Activated T-cell treated with anti-CD3 and anti-CD28 coated beads for 48 hours (primary cell): ENCODE data around the gene ABCA7.
A peak's percentile ranks its signal among the peaks of the same experiment; 100 is the strongest.

ENCODE experiments used
- DNase-seq: peaks from one replicate; pipeline ENCODE4 v3.0.0-alpha.2; 2020; ENCODE audit warnings: low read depth

The ABCA7 gene

DNA sequence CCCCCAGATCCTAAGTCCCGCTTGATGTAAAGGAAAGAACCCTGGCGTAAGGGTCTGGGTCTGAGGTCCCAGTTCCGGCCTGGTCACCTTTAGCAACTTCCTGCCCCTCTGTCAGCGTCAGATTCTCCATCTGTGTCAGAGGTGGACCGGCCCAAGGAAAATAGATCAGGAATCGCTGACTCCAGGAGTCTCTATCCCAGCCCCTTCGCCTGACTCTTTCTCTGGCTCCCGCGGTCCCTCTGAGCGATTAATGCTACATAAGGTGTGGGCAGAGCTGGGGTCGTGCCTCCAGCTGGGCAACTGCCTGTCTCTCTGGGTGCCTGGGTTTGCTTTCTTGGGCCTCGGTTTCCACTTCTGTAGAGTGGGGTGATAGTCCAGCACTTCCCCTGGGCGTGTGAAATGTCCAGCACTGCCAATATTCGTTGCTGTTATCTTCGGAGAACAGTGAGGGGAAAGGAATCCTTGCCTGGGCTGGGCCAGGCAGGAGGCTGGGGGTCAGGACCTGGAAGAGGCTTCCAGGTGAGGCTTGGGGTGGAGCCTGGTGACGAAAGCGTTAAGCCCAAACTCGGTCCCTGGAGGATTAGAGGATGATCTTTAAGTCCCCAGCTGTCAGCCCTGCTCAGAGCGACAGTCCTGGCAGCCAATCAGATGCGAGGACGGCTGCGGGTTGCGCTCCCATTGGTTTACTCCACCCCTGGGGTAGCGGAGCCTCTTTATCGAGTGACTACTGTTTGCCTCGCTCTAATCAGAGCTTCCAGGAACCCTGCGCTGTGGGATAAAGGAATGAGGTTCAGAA, 767 bp downstream of the ABCA7 start:
- peak; percentile 88 for DNase-seq

GRCh38 chr19:1041272-1041834, 1.4 kb downstream of the ABCA7 start:
- no peak for DNase-seq

DNA sequence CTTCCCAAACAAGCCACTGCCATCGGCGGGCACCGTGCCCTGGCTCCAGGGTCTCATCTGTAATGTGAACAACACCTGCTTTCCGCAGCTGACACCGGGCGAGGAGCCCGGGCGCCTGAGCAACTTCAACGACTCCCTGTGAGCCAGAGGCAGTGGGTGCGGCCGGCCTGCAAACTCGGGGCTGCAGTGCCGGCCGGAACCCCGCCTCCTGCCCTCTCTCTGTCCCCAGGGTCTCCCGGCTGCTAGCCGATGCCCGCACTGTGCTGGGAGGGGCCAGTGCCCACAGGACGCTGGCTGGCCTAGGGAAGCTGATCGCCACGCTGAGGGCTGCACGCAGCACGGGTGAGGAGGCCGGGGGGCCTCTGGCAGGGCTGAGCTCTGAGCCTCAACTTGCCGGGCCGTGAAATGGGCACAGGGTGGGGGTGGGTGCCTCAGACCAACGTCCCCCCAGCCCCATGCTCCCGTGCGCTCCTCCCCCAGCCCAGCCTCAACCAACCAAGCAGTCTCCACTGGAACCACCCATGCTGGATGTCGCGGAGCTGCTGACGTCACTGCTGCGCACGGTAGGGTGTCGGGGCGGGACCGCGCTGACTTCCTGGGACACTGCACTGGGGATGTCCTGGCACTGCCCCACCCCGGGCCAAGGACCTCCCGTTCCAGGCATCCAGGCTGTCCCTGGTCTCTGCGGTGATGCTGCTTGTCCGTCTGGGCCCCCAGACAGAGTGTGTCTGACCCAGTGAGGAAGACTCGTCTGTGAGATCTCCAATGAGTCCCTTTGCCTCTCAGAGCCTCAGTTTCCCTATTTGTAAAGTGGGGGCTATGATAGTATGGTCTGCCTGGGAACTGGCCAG, 2.2 kb downstream of the ABCA7 start:
- no peak for DNase-seq

- no peak for DNase-seq
Measured at GRCh38 chr19:1042689-1043511, 3.0 kb downstream of the ABCA7 start.

DNA sequence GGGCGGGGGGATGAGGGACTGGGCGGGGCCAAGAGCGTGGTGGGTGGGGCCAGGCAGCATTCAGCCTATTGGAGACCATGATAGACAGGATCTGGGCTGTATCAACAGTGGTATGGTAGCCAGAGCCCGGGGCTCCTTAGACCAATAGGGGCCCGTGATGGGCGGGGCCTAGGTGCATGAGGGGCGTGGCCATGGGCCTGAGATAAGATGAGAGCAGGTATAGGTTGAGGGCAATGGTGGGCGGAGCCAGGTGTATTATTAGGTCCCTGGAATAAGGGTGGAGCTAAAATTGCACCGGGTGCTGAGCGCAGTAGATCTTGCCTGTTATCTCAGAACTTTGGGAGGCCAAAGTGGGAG, 5.3 kb downstream of the ABCA7 start:
- peak; percentile 77 for DNase-seq

DNA sequence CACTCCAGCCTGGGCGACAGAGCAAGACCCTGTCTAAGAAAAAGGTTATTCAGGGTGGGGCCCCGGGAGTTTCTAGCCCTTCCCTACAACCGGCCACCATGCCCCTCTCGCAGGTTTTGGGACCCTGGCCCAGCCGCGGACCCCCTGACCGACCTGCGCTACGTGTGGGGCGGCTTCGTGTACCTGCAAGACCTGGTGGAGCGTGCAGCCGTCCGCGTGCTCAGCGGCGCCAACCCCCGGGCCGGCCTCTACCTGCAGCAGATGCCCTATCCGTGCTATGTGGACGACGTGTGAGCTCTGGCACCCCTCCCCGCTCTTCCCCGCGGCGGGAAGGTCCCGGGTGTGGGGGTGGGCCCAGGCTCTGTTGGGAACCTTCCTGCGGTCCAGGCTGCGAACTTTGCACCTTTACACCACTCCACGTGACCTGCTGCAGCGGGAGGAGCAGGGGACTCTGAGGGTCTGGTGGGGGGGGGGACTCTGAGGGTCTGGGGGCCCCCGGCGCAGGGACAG, 6.3 kb downstream of the ABCA7 start:
- no peak for DNase-seq

DNA sequence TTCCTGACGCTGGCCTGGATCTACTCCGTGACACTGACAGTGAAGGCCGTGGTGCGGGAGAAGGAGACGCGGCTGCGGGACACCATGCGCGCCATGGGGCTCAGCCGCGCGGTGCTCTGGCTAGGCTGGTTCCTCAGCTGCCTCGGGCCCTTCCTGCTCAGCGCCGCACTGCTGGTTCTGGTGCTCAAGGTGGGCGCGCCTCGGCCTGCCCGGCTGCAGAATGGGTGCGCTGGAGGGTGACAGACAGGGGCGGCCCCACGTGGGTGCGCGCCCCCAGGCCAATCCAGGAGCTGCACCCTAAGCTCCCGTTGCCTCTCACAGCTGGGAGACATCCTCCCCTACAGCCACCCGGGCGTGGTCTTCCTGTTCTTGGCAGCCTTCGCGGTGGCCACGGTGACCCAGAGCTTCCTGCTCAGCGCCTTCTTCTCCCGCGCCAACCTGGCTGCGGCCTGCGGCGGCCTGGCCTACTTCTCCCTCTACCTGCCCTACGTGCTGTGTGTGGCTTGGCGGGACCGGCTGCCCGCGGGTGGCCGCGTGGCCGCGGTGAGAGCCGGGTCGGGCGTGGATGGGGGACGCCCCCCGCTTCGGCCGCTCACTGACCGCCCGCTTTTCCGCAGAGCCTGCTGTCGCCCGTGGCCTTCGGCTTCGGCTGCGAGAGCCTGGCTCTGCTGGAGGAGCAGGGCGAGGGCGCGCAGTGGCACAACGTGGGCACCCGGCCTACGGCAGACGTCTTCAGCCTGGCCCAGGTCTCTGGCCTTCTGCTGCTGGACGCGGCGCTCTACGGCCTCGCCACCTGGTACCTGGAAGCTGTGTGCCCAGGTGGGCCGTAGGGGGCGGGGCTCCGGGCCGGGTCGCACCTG, 7.2 kb downstream of the ABCA7 start:
- DNase-seq, result no peak

- no peak for DNase-seq
Measured at GRCh38 chr19:1047696-1048147, 7.8 kb downstream of the ABCA7 start.

DNA sequence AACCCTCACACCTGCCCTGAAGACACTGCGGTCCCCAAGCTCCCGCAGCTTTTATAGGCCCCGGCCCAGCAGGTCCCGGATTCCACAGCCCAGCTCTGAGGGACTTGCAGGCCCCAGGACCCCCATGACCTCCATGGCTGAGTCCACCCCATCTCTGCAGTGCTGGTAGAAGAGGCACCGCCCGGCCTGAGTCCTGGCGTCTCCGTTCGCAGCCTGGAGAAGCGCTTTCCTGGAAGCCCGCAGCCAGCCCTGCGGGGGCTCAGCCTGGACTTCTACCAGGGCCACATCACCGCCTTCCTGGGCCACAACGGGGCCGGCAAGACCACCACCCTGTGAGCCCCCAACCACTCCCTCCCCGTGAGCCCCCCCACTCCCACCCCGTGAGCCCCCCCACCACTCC, 9.2 kb downstream of the ABCA7 start:
- no peak for DNase-seq

- DNase-seq, result no peak
Measured at GRCh38 chr19:1049800-1050199, 9.9 kb downstream of the ABCA7 start.

DNA sequence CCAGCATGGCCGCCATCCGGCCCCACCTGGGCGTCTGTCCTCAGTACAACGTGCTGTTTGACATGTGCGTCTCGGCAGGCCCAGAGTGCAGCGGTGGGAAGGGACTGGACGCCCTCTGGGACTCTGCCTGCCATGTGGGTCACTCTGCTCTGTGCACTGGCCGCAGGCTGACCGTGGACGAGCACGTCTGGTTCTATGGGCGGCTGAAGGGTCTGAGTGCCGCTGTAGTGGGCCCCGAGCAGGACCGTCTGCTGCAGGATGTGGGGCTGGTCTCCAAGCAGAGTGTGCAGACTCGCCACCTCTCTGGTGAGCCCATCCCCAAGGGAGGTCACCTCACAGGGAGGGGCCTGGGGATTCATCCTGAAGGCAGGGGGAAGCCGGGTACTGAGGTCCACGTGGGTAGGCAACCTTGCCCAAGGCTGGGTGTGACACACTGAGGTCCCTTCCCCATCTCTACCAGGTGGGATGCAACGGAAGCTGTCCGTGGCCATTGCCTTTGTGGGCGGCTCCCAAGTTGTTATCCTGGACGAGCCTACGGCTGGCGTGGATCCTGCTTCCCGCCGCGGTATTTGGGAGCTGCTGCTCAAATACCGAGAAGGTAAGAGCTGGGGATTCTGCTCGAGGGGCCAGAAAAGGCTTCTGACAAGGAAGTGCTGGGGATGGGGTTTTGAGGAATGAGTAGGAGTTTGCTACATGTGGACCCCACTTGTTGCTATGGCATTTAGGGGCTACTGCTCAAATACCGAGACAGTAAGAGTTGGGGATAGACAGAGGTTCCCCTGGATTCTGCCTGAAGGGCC, 11.3 kb downstream of the ABCA7 start:
- DNase-seq, result no peak

GRCh38 chr19:1051791-1052190, 11.9 kb downstream of the ABCA7 start:
- DNase-seq, result no peak

- no peak for DNase-seq
Measured at GRCh38 chr19:1052349-1052975, 12.6 kb downstream of the ABCA7 start.

GRCh38 chr19:1053176-1054101, 13.5 kb downstream of the ABCA7 start:
- no peak for DNase-seq

- no peak for DNase-seq
Measured at GRCh38 chr19:1054102-1055027, 14.5 kb downstream of the ABCA7 start.

DNA sequence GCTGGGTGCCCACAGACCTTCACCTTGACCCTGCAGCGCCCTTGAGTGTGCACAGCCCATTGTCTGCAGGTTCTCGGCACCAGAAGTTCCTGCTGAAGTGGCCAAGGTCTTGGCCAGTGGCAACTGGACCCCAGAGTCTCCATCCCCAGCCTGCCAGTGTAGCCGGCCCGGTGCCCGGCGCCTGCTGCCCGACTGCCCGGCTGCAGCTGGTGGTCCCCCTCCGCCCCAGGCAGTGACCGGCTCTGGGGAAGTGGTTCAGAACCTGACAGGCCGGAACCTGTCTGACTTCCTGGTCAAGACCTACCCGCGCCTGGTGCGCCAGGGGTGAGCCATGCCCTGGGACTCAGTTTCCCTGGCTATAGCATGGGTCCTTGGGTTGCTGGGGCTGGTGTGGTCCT, 15.1 kb downstream of the ABCA7 start:
- no peak for DNase-seq

DNA sequence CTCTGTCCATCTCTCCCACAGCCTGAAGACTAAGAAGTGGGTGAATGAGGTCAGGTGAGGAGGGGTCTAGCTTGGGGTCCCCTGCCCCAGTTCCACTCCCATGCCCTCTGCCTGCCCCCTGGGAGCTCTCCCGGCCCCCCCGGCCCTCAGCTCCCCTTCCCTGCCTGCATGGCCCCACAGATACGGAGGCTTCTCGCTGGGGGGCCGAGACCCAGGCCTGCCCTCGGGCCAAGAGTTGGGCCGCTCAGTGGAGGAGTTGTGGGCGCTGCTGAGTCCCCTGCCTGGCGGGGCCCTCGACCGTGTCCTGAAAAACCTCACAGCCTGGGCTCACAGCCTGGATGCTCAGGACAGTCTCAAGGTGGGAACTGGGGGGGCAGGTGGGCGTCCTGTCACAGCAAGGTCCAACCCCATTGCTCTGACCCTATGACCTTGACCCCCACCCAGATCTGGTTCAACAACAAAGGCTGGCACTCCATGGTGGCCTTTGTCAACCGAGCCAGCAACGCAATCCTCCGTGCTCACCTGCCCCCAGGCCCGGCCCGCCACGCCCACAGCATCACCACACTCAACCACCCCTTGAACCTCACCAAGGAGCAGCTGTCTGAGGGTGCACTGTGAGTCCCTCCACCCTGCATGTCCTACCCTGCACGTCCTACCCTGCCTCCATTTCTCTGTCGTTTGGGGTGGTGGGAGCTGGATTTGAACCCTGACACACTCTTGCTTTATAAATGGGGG, 16.1 kb downstream of the ABCA7 start:
- no peak for DNase-seq
